ENCODE data around the gene HDGFL1. TPM values are rescaled to one million over a fixed set of nuclear protein-coding genes. Genes with fewer than 3 reads are reported as not detected.
A peak's percentile ranks its signal among the peaks of the same experiment; 100 is the strongest.

The HDGFL1 gene
- polyA plus RNA-seq, 1 experiment, result not detected

DNA sequence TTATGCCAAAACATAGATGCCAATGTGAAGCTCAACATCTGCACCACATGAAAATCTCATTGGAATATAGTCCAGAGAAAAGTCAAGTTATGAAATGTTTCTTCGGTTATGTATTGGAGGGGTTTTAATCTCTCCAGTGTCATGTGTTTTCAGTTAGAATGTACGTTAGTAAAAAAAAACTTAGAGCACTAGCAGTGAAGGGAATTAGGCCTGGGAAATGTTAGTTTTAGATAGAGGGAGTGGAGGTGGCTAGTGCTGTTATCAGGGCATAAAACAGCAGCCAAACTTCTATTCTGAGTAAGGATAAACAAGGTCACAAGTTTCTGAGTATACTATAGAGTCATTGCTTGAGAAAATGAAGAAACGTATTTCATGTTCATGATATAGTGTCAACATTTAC lies 42.9 kb downstream of the HDGFL1 start:
- Histone ChIP-seq H3K27me3 (ENCODE audit: control insufficient read depth, insufficient read depth, low read length) (no peaks in the 10 kb centered on the region), H3K36me3 (ENCODE audit: control insufficient read depth, insufficient read depth, low read length) (no peaks in the 10 kb centered on the region), H3K4me3 (ENCODE audit: low read depth, low read length) (no peak overlapping the region)
- DNase-seq (ENCODE audit: low read depth), result no peak
- POLR2A ChIA-PET, result no interaction called here
- CTCF ChIA-PET, result interaction anchor here (1.5 kb wide), 1 partner anchor 11 kb away, joined by 4 read pairs; no protein-coding TSS in a partner anchor
- no peak for TF ChIP-seq CTCF (IDR thresholded peaks at IDR 0.05; ENCODE audit: insufficient read depth, low read depth, low read length)

DNA sequence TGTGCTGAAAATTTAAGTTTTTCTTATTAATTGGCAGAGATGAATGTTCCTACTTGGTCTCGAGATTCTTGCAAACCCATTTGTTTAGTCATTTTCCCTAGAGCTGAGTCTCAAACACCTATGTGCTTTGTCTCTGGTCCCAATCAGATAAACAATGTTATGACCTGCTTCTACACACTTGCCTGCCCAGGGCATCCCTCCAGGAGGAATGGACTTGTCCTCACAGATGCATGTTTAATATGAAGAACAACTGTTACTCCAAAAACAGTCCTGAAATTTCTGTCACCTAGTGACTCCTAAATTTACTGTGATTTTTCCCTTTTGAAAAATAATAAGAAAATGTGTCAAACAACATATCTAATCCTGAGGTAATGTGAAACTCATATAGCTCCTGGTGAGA lies 43.7 kb downstream of the HDGFL1 start:
- no peak for TF ChIP-seq CTCF (IDR thresholded peaks at IDR 0.05; ENCODE audit: insufficient read depth, low read depth, low read length)
- H3K36me3 ChIP-seq (ENCODE audit: control insufficient read depth, insufficient read depth, low read length), result no peaks in the 10 kb centered on the region
- ChIA-PET POLR2A (no interaction called here), CTCF (interaction anchor here (1.5 kb wide), 1 partner anchor 12 kb away, joined by 4 read pairs; no protein-coding TSS in a partner anchor)
- no peak for DNase-seq (ENCODE audit: low read depth)
- no peaks in the 10 kb centered on the region for H3K27me3 ChIP-seq (ENCODE audit: control insufficient read depth, insufficient read depth, low read length)
- H3K4me3 ChIP-seq (ENCODE audit: low read depth, low read length), result no peak overlapping the region

- Histone ChIP-seq H3K4me3 (ENCODE audit: low read depth, low read length) (no peak overlapping the region), H3K27me3 (ENCODE audit: control insufficient read depth, insufficient read depth, low read length) (no peaks in the 10 kb centered on the region), H3K36me3 (ENCODE audit: control insufficient read depth, insufficient read depth, low read length) (no peaks in the 10 kb centered on the region)
- CTCF ChIA-PET, result interaction anchor here (0.8 kb wide), 1 partner anchor 1860 kb away, joined by 3 read pairs; no protein-coding TSS in a partner anchor
- DNase-seq (ENCODE audit: low read depth), result peak; percentile 48
- POLR2A ChIA-PET, result no interaction called here
- TF ChIP-seq CTCF (IDR thresholded peaks at IDR 0.05; ENCODE audit: insufficient read depth, low read depth, low read length), result no peak
Observed at GRCh38 chr6:22613695-22614094, 44.3 kb downstream of the HDGFL1 start.

GRCh38 chr6:22614547-22614946 lies 45.2 kb downstream of the HDGFL1 start:
- H3K4me3 ChIP-seq (ENCODE audit: low read depth, low read length), result no peak overlapping the region
- no peak for TF ChIP-seq CTCF (IDR thresholded peaks at IDR 0.05; ENCODE audit: insufficient read depth, low read depth, low read length)
- ChIA-PET CTCF (no interaction called here), POLR2A (no interaction called here)
- no peak for DNase-seq (ENCODE audit: low read depth)
- no peaks in the 10 kb centered on the region for H3K36me3 ChIP-seq (ENCODE audit: control insufficient read depth, insufficient read depth, low read length)
- H3K27me3 ChIP-seq (ENCODE audit: control insufficient read depth, insufficient read depth, low read length), result no peaks in the 10 kb centered on the region

DNA sequence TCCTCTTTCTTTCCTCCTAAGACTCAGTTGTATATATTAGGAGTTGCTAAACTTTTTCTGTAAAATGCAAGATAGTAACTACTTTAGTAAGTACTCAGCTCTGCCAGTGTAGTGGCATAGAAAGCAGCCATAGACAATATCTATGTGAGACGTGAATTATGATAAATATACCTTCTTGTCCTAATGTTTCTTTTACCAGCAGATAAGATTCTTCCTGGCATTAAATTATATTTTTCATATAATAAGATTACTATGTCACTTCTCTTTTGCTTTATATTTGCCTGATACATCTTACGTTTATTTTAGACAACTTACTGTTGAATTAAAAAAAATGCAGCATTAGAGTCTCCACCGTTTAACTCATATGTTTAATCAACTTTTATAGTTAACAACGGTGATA lies 51.7 kb downstream of the HDGFL1 start:
- DNase-seq (ENCODE audit: low read depth), result no peak
- POLR2A ChIA-PET, result interaction anchor here (0.6 kb wide), 1 partner anchor 955 kb away, joined by 3 read pairs; no protein-coding TSS in a partner anchor
- H3K4me3 ChIP-seq (ENCODE audit: low read depth, low read length), result no peak overlapping the region
- no peaks in the 10 kb centered on the region for H3K36me3 ChIP-seq (ENCODE audit: control insufficient read depth, insufficient read depth, low read length)
- H3K27me3 ChIP-seq (ENCODE audit: control insufficient read depth, insufficient read depth, low read length), result no peaks in the 10 kb centered on the region
- no peak for TF ChIP-seq CTCF (IDR thresholded peaks at IDR 0.05; ENCODE audit: insufficient read depth, low read depth, low read length)
- CTCF ChIA-PET, result no interaction called here
